Upper lobe of right lung (tissue), 1 donor: ENCODE data around the gene ZCCHC2. TPM values are rescaled to one million over a fixed set of nuclear protein-coding genes. Genes with fewer than 3 reads are reported as not detected.

Experiments used
- ATAC-seq: fragments of 200-7000 bp; cut with Tn5 transposase; one replicate; pipeline ENCODE4 v1.9.1; 2020; ENCODE audit warnings: mild to moderate bottlenecking, moderate library complexity
- DNase-seq: peaks from one replicate; pipeline ENCODE4 v3.0.0-alpha.2; 2020
- H3K27ac ChIP-seq: fragments of 200-600 bp; one replicate; pipeline ENCODE4 v1.8.0; 2022
- H3K27me3 ChIP-seq: fragments of 200-600 bp; one replicate; pipeline ENCODE4 v1.8.0; 2022; ENCODE audit warnings: mild to moderate bottlenecking
- H3K36me3 ChIP-seq: fragments of 200-600 bp; one replicate; pipeline ENCODE4 v1.8.0; 2022
- H3K4me1 ChIP-seq: fragments of 200-600 bp; one replicate; pipeline ENCODE4 v1.8.0; 2022
- H3K4me3 ChIP-seq: fragments of 200-600 bp; one replicate; pipeline ENCODE4 v1.8.0; 2022; ENCODE audit warnings: mild to moderate bottlenecking
- H3K9me3 ChIP-seq: fragments of 200-600 bp; one replicate; pipeline ENCODE4 v1.8.0; 2022
- CTCF ChIP-seq: fragments of 200-600 bp; IDR thresholded peaks from one replicate; pipeline ENCODE4 v1.8.0; 2022; ENCODE audit warnings: antibody characterized with exemption
- intact Hi-C: fragments of 100-400 bp; cut with DNase I; formaldehyde crosslinking; loops from one replicate; pipeline ENCODE4 v1.11.0; 2022
- total RNA-seq: library from RNA; stranded (reverse); fragmentation: NEBNext Ultra II Directional; extraction: Animal tissue kit (Norgen Biotek cat#: 25700); gene quantifications from one replicate; pipeline ENCODE4 v1.2.1, GENCODE V29; 2021
- donor health status: DM: no; HTN: yes; CAD: no; lungs with severe emphysema.

ZCCHC2 gene
- total RNA-seq, 1 donor from 2014 or later = 36.6 TPM

- TF ChIP-seq CTCF = no peak
- H3K27me3 ChIP-seq = no peaks in the 10 kb centered on the region
- no peak overlapping the region for H3K27ac ChIP-seq
- peaks cover 5% of the 10 kb centered on the region for H3K4me1 ChIP-seq
- ATAC-seq (no peak), DNase-seq (no peak)
- H3K4me3 ChIP-seq = no peak overlapping the region
- H3K9me3 ChIP-seq = no peaks in the 10 kb centered on the region
- intact Hi-C loops = loop anchor here (10.0 kb wide), 1 partner anchor 367 kb away; no protein-coding TSS in a partner anchor
- H3K36me3 ChIP-seq = no peaks in the 10 kb centered on the region
These were observed 84.5 kb downstream of the ZCCHC2 start for GRCh38 chr18:62607302-62607701.

GRCh38 chr18:62607708-62608428, 85.0 kb downstream of the ZCCHC2 start:
- DNase-seq (no peak), ATAC-seq (no peak)
- H3K36me3 ChIP-seq = no peaks in the 10 kb centered on the region
- TF ChIP-seq CTCF = no peak
- no peak overlapping the region for H3K27ac ChIP-seq
- intact Hi-C loops = loop anchor here (10.0 kb wide), 1 partner anchor 367 kb away; no protein-coding TSS in a partner anchor
- H3K4me3 ChIP-seq = no peak overlapping the region
- no peaks in the 10 kb centered on the region for H3K9me3 ChIP-seq
- peaks cover 5% of the 10 kb centered on the region for H3K4me1 ChIP-seq
- no peaks in the 10 kb centered on the region for H3K27me3 ChIP-seq

- H3K9me3 ChIP-seq = no peaks in the 10 kb centered on the region
- intact Hi-C loops = loop anchor here (10.0 kb wide), 1 partner anchor 365 kb away; no protein-coding TSS in a partner anchor
- H3K4me3 ChIP-seq = no peak overlapping the region
- TF ChIP-seq CTCF = no peak
- DNase-seq (no peak), ATAC-seq (no peak)
- H3K27me3 ChIP-seq = no peaks in the 10 kb centered on the region
- peaks cover 5% of the 10 kb centered on the region for H3K4me1 ChIP-seq
- H3K36me3 ChIP-seq = no peaks in the 10 kb centered on the region
- H3K27ac ChIP-seq = no peak overlapping the region
These were observed 86.9 kb downstream of the ZCCHC2 start for GRCh38 chr18:62609764-62610163.

GRCh38 chr18:62610351-62610700, 87.5 kb downstream of the ZCCHC2 start:
- intact Hi-C loops = no loop called here
- no peak for ATAC-seq
- Histone ChIP-seq H3K4me1 (peaks cover 5% of the 10 kb centered on the region), H3K27ac (no peak overlapping the region), H3K27me3 (no peaks in the 10 kb centered on the region), H3K9me3 (no peaks in the 10 kb centered on the region), H3K4me3 (no peak overlapping the region), H3K36me3 (no peaks in the 10 kb centered on the region)
- no peak for DNase-seq
- TF ChIP-seq CTCF = no peak

- no peaks in the 10 kb centered on the region for H3K27me3 ChIP-seq
- no peak for TF ChIP-seq CTCF
- no peaks in the 10 kb centered on the region for H3K9me3 ChIP-seq
- no peak overlapping the region for H3K4me3 ChIP-seq
- ATAC-seq (peak; percentile 4), DNase-seq (no peak)
- H3K4me1 ChIP-seq = peaks cover 5% of the 10 kb centered on the region
- H3K36me3 ChIP-seq = no peaks in the 10 kb centered on the region
- intact Hi-C loops = no loop called here
- no peak overlapping the region for H3K27ac ChIP-seq
These were observed 88.0 kb downstream of the ZCCHC2 start for GRCh38 chr18:62610701-62611411.
